MG63 (cell line): Measurements from ENCODE around the gene PTGES2. TPM values are rescaled to one million over a fixed set of nuclear protein-coding genes. Genes with fewer than 3 reads are reported as not detected.

ENCODE experiments used
- DNase-seq: peaks from one replicate; pipeline ENCODE4 v3.0.0-alpha.2; 2020
- H3K27me3 ChIP-seq: fragments of 250-450 bp; sonication (Bioruptor Pico); 2 replicates; pipeline ENCODE4 v1.5.1; 2020; ENCODE audit warnings: mild to moderate bottlenecking, moderate library complexity
- H3K36me3 ChIP-seq: fragments of 250-450 bp; sonication (Bioruptor Pico); 2 replicates; pipeline ENCODE4 v1.5.1; 2020; ENCODE audit warnings: mild to moderate bottlenecking, moderate library complexity
- H3K4me3 ChIP-seq: fragments of 250-450 bp; sonication (Bioruptor Pico); 2 replicates; pipeline ENCODE4 v1.5.1; 2020; ENCODE audit warnings: mild to moderate bottlenecking, moderate library complexity
- H3K9me3 ChIP-seq: fragments of 250-450 bp; sonication (Bioruptor Pico); 2 replicates; pipeline ENCODE4 v1.5.1; 2020; ENCODE audit warnings: mild to moderate bottlenecking, moderate library complexity
- total RNA-seq: library from RNA; depleted of rRNA; stranded (reverse); fragments of >200 nt; shearing (Covaris generic); gene quantifications from 2 replicates; pipeline ENCODE4 v1.2.3, GENCODE V29; 2014; ENCODE audit warnings: low replicate concordance

Gene PTGES2
- total RNA-seq, 1 experiment from 2014 or later: 114 TPM

DNA sequence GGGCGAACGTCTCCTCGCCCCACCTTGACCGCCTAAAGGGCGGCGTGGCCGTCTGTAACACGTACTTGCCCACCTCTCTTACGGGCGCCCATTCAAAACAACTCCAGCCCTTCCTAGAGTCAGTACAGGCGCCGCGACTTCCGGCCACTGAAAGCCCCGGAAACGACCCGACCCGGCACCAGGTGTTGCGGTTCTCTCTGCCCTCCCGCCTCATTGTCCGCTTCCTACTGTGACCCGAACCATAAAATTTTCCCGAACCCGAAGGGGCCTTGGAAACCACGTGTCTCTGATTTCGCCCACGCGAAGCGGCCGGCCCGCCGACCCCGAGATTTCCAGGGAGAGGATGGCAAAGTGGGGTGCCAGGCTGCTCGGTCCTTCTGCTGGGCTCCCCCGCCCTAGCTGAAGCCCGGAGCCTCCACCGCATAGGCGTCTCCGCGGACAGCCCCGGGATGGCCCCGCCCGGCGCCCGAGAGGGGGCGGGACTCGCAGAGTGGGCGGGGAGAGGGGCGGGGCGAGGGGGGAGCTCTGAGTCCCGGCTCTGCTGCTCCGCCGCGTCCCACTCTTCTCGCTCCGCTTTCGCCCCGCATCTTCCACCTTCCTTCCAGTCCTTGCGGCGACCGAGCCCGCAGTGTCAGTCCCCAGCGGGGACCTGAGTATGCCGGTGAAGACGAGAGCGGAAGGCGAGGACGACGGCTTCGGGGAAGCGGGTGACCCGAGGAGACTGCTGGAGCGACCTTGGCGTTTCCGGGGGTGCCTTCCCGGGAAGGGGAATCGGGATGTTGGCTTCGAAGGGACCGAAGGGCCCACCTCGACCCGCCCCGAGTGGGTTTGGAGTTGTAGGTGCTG, 684 bp upstream of the PTGES2 start:
- peaks cover 17% of the 10 kb centered on the region for H3K36me3 ChIP-seq
- peak; percentile 85 for DNase-seq
- no peaks in the 10 kb centered on the region for H3K27me3 ChIP-seq
- H3K4me3 ChIP-seq: peak overlapping the region; percentile 81
- no peaks in the 10 kb centered on the region for H3K9me3 ChIP-seq

- Histone ChIP-seq H3K9me3 (no peaks in the 10 kb centered on the region), H3K27me3 (no peaks in the 10 kb centered on the region), H3K36me3 (peaks cover 17% of the 10 kb centered on the region), H3K4me3 (peak overlapping the region; percentile 81)
- no peak for DNase-seq
Observed at GRCh38 chr9:128125580-128126354, 1.8 kb downstream of the PTGES2 start.

DNA sequence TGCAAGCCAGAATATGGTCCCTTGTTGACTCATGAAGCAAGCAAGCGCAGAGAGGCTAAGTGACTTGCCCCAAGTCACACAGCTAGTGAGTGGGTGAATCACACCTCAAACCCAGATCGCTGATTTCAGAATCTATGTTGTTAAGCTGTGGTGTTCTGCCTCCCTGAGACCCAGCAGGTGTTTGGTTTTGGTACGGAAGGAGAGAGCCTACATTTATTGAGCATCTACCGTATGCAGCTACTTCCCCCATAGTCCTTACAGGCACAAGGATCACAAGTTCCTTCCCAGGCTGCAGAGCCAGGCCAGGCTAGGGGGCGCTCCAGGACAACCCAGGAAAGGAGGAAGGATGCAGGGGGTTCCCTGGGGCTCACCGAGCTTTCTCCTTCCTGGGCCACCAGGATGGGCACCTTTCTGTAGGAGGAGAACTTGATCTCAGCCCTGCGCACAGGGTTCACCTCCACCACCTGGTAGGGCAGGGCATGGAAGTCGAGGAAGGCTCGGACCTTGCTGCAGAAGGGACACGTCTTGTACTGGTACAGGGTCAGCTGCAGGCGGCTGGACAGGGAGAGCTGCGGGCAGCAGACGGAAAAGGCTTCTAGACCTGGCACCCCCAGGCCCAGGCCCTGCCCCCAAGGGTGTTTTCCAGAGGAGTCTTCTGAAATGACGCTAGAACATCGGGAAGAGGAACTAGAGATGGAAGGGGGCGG, 2.5 kb downstream of the PTGES2 start:
- no peaks in the 10 kb centered on the region for H3K9me3 ChIP-seq
- no peaks in the 10 kb centered on the region for H3K27me3 ChIP-seq
- no peak overlapping the region for H3K4me3 ChIP-seq
- H3K36me3 ChIP-seq: peaks cover 17% of the 10 kb centered on the region
- peak; percentile 32 for DNase-seq

- no peak overlapping the region for H3K4me3 ChIP-seq
- no peaks in the 10 kb centered on the region for H3K27me3 ChIP-seq
- H3K9me3 ChIP-seq: no peaks in the 10 kb centered on the region
- DNase-seq: no peak
- H3K36me3 ChIP-seq: peaks cover 17% of the 10 kb centered on the region
Observed at GRCh38 chr9:128124451-128124850, 3.1 kb downstream of the PTGES2 start.

DNA sequence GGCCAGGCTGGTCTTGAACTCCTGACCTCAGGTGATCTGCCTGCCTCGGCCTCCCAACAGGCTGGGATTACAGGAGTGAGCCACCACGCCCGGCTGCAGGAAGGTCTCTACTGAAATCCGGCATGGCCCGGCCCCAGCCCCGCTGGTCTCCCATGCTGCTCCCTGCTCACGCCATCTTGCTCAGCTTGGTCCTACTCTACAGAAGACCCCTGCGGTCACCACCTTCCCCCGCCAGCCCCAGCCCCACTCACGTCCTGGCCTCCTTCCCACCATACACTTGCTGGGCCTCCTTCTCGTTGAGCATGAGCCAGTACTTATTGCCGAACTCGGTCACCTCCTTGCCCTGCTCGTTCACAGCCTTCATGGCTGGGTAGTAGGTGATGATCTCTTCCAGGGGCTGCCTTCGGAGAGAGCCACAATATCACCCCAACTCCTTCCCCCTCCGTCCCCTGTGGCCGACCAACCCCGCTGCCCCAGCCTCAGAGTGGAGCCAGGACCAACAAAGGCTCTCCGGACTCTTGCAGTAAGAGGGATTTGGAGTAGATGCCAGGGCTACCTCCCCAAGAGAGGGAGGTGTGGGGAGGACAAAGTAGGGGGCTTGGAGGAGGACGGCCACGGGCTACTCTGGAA, 4.0 kb downstream of the PTGES2 start:
- DNase-seq: no peak
- Histone ChIP-seq H3K27me3 (no peaks in the 10 kb centered on the region), H3K36me3 (peaks cover 17% of the 10 kb centered on the region), H3K4me3 (no peak overlapping the region), H3K9me3 (no peaks in the 10 kb centered on the region)

DNA sequence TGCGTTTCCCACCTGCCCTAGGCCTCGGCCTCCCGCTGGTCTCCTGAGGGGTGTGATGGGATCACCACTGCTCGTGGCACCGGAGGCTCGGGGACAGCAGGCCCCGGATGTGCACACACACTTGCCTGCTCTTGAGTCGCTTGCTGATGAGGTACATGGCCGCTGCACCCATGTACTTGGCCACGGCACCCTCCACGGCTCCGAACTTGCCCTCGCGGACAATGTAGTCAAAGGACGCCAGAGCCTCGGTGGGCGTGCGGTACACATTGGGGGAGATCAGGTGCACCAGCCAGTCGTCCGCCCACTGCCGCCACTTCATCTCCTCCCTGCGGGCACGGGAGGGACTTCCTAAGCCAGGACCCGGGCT, 4.7 kb downstream of the PTGES2 start:
- no peaks in the 10 kb centered on the region for H3K9me3 ChIP-seq
- no peak for DNase-seq
- H3K4me3 ChIP-seq: no peak overlapping the region
- peaks cover 17% of the 10 kb centered on the region for H3K36me3 ChIP-seq
- no peaks in the 10 kb centered on the region for H3K27me3 ChIP-seq

DNA sequence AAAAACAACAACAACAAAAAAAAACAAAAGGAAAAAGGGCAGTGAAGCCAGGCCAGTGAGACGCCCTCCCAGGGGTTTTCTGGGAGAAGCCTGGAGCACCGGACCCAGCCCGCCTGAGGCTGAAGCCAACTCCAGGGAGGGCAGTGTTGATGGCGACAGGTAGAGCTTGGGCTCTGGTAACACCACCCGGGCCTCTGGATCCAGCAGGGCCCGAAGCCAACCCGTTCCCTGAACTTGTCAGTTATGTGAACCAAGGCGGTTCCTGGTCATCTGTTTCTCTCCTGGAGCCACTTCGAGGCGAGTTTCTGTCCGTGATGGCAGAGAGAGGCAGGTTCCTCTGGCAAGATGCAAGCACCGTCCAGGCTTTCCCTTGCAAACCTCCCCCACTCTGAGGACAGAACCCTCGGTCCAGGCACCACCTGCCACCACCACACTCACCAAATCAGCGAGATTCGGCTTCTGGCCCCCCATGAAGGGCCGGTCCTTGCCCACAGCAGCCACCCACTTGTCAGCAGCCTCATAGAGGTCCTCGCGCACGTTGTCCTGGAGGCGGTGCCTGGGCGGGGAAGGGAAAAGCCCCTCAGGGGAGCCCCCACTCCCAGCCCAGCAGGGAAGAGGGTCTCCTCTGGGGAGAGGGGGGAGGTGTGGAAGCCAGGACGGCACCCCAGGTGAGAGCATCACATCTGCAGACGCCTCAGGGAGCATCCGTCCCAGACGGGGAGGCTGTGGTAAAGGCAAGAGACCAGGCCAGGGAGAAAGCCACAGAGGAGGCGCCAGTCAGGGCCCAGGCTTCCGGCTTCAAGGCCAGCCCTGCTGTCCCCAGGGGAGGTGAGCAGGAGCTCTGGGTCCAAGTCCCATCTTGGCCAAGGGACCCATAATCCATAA, 5.4 kb downstream of the PTGES2 start:
- Histone ChIP-seq H3K4me3 (no peak overlapping the region), H3K27me3 (no peaks in the 10 kb centered on the region)
- DNase-seq: no peak

GRCh38 chr9:128121466-128121810, 6.1 kb downstream of the PTGES2 start:
- no peak for DNase-seq
- Histone ChIP-seq H3K36me3 (peaks cover 17% of the 10 kb centered on the region), H3K4me3 (no peak overlapping the region), H3K27me3 (no peaks in the 10 kb centered on the region), H3K9me3 (no peaks in the 10 kb centered on the region)

More for the DNA sequence above, 5.4 kb downstream of the PTGES2 start:
- Histone ChIP-seq H3K9me3 (no peaks in the 10 kb centered on the region), H3K36me3 (peaks cover 17% of the 10 kb centered on the region)

DNA sequence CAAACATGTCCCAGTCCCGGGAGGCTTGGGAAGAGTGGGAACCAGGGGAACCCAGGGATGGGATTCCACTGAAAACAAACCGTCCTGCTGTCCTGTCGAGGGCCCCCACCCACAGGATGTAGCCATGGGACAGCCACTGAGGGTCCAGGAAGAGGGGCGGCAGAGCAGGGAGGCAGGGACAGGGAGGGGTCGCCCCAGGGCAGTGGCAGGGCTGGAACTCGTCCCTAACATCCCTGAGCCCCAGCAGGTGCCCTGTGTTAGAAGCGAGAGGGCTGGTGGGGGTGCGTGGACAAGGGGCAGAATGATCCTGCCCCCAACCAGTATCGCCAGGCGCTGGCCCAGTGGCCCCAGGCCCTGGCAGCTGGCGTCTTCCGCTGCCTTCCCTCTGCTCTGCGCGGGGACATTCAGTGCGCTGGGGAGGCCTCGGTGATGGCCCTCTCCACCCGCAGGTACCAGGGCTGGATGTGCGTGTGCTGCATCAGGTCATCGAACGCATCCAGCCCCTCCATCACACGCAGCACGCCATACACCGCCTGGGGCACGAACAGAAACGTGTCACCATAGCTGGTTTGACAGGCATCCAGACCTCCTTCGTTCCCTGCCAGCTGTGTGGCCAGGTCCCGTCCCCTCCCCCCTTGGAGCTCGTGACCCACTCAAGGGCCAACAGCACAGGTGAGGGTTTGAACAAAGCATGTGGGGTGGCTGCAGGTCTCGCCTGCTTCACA, 6.6 kb downstream of the PTGES2 start:
- Histone ChIP-seq H3K9me3 (no peaks in the 10 kb centered on the region), H3K4me3 (no peak overlapping the region), H3K36me3 (peaks cover 17% of the 10 kb centered on the region), H3K27me3 (no peaks in the 10 kb centered on the region)
- DNase-seq: no peak

DNA sequence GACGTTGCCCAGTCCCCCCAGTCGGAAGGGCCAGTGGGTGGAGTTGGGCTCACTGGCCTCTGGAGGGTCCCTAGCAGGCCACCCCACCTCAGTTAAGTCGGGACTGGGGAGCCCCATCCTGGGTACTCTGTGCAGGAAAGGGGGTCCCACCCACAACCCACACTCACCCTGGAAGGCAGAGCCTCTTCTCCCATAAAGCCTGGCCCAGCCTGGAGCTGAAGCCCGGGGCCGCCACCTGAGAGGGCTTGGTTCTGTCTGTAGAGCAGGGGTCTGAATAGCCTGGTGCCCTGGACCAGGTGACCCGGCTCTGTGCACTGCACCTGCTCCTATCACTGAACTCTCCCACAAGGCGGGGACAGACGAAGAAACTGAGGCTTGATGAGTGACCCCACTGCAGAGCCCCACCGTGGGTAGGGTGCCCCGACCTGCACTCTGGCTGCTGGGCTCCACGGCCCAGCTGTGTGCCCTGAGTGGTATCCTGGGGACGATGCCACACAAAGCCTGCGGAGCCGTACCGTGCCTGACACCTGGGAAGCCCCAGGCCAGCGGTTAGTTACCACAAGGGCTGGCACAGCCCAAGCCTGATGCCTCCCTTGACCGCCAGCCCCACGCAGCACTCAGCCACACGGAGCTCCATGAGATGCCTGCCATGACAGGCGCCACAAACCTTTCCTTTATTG, 7.3 kb downstream of the PTGES2 start:
- no peak for DNase-seq
- no peaks in the 10 kb centered on the region for H3K27me3 ChIP-seq
- peaks cover 10% of the 10 kb centered on the region for H3K36me3 ChIP-seq
- no peaks in the 10 kb centered on the region for H3K9me3 ChIP-seq
- H3K4me3 ChIP-seq: no peak overlapping the region

DNA sequence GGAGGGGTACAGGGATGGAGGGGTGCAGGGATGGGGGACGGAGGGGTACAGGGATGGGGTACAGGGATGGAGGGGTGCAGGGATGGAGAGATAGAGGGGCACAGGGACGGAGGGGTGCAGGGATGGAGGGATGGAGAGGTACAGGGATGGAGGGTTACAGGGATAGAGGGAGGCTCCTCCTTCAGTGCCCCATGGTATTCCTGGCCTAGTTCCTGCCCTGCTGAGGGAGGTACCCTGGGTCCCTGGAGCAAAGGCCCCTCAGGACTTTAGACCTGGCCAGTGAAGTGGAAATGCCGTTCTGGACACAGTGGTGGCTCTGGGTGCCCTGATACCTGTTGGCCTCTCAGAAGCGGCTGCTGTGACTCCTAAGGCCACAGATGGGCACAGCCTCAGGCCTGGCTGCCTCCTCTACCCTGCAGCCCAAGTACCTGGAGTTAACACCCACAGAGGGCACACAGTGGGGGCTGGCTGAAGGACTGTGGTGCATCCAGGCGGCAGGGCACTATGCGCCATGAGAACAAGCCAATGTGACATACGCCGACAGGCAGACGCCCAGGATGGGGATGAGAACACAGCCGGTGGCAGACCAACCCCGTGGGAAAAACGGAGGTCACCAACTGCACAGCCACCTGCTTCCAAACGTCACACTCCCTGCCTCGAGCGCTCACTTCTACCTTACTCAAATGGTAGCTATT, 8.4 kb downstream of the PTGES2 start:
- H3K9me3 ChIP-seq: no peaks in the 10 kb centered on the region
- H3K4me3 ChIP-seq: no peak overlapping the region
- H3K36me3 ChIP-seq: peaks cover 2% of the 10 kb centered on the region
- DNase-seq: no peak
- H3K27me3 ChIP-seq: no peaks in the 10 kb centered on the region

DNA sequence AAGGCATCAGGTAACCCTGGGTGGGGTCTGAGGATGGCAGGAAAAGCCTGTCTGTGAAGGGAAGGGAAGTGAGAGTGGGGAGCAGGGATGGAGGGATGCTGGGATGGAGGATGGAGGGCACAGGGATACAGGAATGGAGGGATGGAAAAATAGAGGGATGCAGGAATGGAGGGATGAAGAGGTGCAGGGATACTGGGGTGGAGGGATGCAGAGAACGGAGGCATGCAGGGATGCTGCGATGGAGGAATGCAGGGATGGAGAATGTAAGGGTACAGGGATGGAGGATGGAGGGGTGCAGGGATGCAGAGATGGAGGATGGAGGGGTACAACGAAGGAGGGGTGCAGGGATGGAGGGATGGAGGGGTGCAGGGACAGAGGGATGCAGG, 9.1 kb downstream of the PTGES2 start:
- no peaks in the 10 kb centered on the region for H3K9me3 ChIP-seq
- peaks cover under 1% of the 10 kb centered on the region for H3K36me3 ChIP-seq
- H3K27me3 ChIP-seq: no peaks in the 10 kb centered on the region
- no peak for DNase-seq
- no peak overlapping the region for H3K4me3 ChIP-seq

DNA sequence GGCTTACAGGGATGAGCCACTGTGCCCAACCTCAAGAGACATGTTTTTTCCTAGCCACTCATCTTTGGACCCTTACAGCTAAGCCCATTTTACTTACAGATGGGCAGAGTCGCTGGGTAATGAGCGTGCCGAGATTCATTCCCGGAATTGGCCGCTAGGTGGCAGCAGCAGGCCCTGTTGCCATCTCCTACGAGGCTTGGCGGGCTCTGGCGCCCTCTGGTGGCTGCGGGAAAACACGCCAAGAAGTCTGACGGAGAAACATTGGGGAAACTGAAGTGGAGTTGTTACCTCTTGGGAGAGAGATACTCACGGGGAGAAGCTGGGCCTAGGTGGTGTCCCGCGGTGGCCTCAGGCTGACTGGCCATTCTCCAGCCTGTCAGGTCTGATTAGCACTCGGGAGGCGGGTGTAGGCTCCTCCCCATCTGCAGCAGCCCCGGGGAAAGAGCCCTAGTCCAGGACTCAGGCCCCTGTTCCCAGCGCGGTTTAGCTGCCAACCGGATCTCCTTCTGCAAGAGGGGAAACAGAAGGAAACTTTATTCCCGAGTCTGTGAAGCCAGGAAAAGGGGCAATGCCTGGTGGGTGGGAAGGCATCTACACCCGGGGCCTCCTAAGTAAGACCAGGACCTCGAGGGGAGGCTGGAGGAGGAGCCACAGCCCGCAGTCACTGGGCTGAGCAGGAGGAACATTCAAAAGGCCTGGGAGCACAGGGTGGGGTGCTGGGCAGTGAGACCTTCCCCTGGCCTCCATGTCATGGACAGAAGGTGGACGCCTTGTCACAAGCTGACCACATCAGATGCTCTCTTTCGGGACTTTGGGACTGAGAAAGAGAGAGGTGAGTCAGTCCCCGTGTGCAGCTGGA, 9.7 kb downstream of the PTGES2 start:
- Histone ChIP-seq H3K4me3 (no peak overlapping the region), H3K36me3 (peaks cover 4% of the 10 kb centered on the region), H3K27me3 (no peaks in the 10 kb centered on the region), H3K9me3 (no peaks in the 10 kb centered on the region)
- DNase-seq: peak; percentile 79
